ENCODE measurements around the gene AMT.
"Not testable (repeated sequence)": the region's sequence is repeated elsewhere in the genome, so short reads cannot be mapped to it uniquely, and the experiment has no call there.

The AMT gene

GRCh38 chr3:49397470-49397869 lies 24.8 kb downstream of the AMT start:
- H3K79me1 ChIP-seq (ENCODE audit: low read length) = peaks cover 12% of the 10 kb centered on the region
- no peak overlapping the region for H3K9ac ChIP-seq (ENCODE audit: low read length)
- no peak overlapping the region for H2AK5ac ChIP-seq (ENCODE audit: low read length)
- peak; percentile 79 for DNase-seq
- H3K27me3 ChIP-seq (ENCODE audit: insufficient read depth, low read length, poor library complexity) = no peaks in the 10 kb centered on the region
- H4K5ac ChIP-seq (ENCODE audit: low read length) = no peak overlapping the region
- no peak overlapping the region for H2BK15ac ChIP-seq (replicated peaks; ENCODE audit: low read depth)
- peaks cover 83% of the 10 kb centered on the region for H3K79me2 ChIP-seq (ENCODE audit: control insufficient read depth, insufficient read depth, low read length)
- H3K23ac ChIP-seq (ENCODE audit: low read length) = no peak overlapping the region
- no peak overlapping the region for H4K8ac ChIP-seq (ENCODE audit: low read depth, low read length)
- H2BK120ac ChIP-seq (ENCODE audit: low read depth, low read length) = no peak overlapping the region
- no peaks in the 10 kb centered on the region for H3K36me3 ChIP-seq (ENCODE audit: control insufficient read depth, insufficient read depth, low read length)
- no peak overlapping the region for H3K4me3 ChIP-seq (ENCODE audit: low read length)
- H2BK5ac ChIP-seq (ENCODE audit: low read length) = no peak overlapping the region
- H3K27ac ChIP-seq (ENCODE audit: low read depth, low read length) = no peak overlapping the region
- no peak overlapping the region for H3K4ac ChIP-seq (ENCODE audit: low read depth, low read length)
- H3K4me2 ChIP-seq (ENCODE audit: low read length) = no peak overlapping the region
- 100% methylated on average over 1 of the region's 4 CpGs for WGBS (ENCODE audit: extremely low coverage, insufficient coverage, low lambda C conversion rate)
- H3K18ac ChIP-seq (ENCODE audit: low read length) = no peak overlapping the region
- H3K4me1 ChIP-seq (ENCODE audit: control insufficient read depth, low read depth, low read length) = peaks cover 3% of the 10 kb centered on the region
- peak overlapping the region; percentile 8 for H3K56ac ChIP-seq (ENCODE audit: low read length)

- H4K8ac ChIP-seq (ENCODE audit: low read depth, low read length); H3K9ac ChIP-seq (ENCODE audit: low read length); H3K27ac ChIP-seq (ENCODE audit: low read depth, low read length); H2BK120ac ChIP-seq (ENCODE audit: low read depth, low read length); H3K27me3 ChIP-seq (ENCODE audit: insufficient read depth, low read length, poor library complexity); H3K4me1 ChIP-seq (ENCODE audit: control insufficient read depth, low read depth, low read length); H3K18ac ChIP-seq (ENCODE audit: low read length); H3K4ac ChIP-seq (ENCODE audit: low read depth, low read length); H2BK15ac ChIP-seq (replicated peaks; ENCODE audit: low read depth); H2AK5ac ChIP-seq (ENCODE audit: low read length); H3K36me3 ChIP-seq (ENCODE audit: control insufficient read depth, insufficient read depth, low read length); H3K56ac ChIP-seq (ENCODE audit: low read length); DNase-seq; H3K4me2 ChIP-seq (ENCODE audit: low read length); H3K4me3 ChIP-seq (ENCODE audit: low read length); H2BK5ac ChIP-seq (ENCODE audit: low read length); H4K5ac ChIP-seq (ENCODE audit: low read length); H3K23ac ChIP-seq (ENCODE audit: low read length): not testable (repeated sequence)
- Histone ChIP-seq H3K79me2 (ENCODE audit: control insufficient read depth, insufficient read depth, low read length) (peaks cover 80% of the 10 kb centered on the region), H3K79me1 (ENCODE audit: low read length) (peaks cover 17% of the 10 kb centered on the region)
- WGBS (ENCODE audit: extremely low coverage, insufficient coverage, low lambda C conversion rate) = no CpG with 5 or more reads among the region's 10 CpGs
These were observed 31.0 kb downstream of the AMT start for GRCh38 chr3:49391310-49391709.

- Histone ChIP-seq H3K4ac (ENCODE audit: low read depth, low read length) (no peak overlapping the region), H3K27me3 (ENCODE audit: insufficient read depth, low read length, poor library complexity) (no peaks in the 10 kb centered on the region), H3K36me3 (ENCODE audit: control insufficient read depth, insufficient read depth, low read length) (no peaks in the 10 kb centered on the region), H3K18ac (ENCODE audit: low read length) (no peak overlapping the region), H3K79me1 (ENCODE audit: low read length) (peaks cover 15% of the 10 kb centered on the region), H3K56ac (ENCODE audit: low read length) (no peak overlapping the region), H4K8ac (ENCODE audit: low read depth, low read length) (no peak overlapping the region), H3K79me2 (ENCODE audit: control insufficient read depth, insufficient read depth, low read length) (peaks cover 81% of the 10 kb centered on the region), H2BK120ac (ENCODE audit: low read depth, low read length) (no peak overlapping the region), H3K4me2 (ENCODE audit: low read length) (no peak overlapping the region), H2AK5ac (ENCODE audit: low read length) (no peak overlapping the region), H2BK15ac (replicated peaks; ENCODE audit: low read depth) (no peak overlapping the region), H3K9ac (ENCODE audit: low read length) (no peak overlapping the region), H3K23ac (ENCODE audit: low read length) (no peak overlapping the region), H4K5ac (ENCODE audit: low read length) (no peak overlapping the region), H3K4me1 (ENCODE audit: control insufficient read depth, low read depth, low read length) (no peaks in the 10 kb centered on the region), H2BK5ac (ENCODE audit: low read length) (no peak overlapping the region), H3K27ac (ENCODE audit: low read depth, low read length) (no peak overlapping the region), H3K4me3 (ENCODE audit: low read length) (no peak overlapping the region)
- DNase-seq = no peak
- WGBS (ENCODE audit: extremely low coverage, insufficient coverage, low lambda C conversion rate) = no CpG with 5 or more reads among the region's 6 CpGs
These were observed 33.0 kb downstream of the AMT start for GRCh38 chr3:49389297-49389696.

- H4K8ac ChIP-seq (ENCODE audit: low read depth, low read length) = no peak overlapping the region
- WGBS (ENCODE audit: extremely low coverage, insufficient coverage, low lambda C conversion rate) = no CpG with 5 or more reads among the region's 1 CpG
These were observed 33.9 kb downstream of the AMT start for GRCh38 chr3:49388289-49388820.

GRCh38 chr3:49387721-49388120 lies 34.6 kb downstream of the AMT start:
- H3K18ac ChIP-seq (ENCODE audit: low read length) = no peak overlapping the region
- no peak overlapping the region for H3K4ac ChIP-seq (ENCODE audit: low read depth, low read length)
- H3K56ac ChIP-seq (ENCODE audit: low read length) = no peak overlapping the region
- no peak overlapping the region for H2AK5ac ChIP-seq (ENCODE audit: low read length)
- H3K4me1 ChIP-seq (ENCODE audit: control insufficient read depth, low read depth, low read length) = no peaks in the 10 kb centered on the region
- no peak overlapping the region for H3K23ac ChIP-seq (ENCODE audit: low read length)
- H3K27me3 ChIP-seq (ENCODE audit: insufficient read depth, low read length, poor library complexity) = no peaks in the 10 kb centered on the region
- WGBS (ENCODE audit: extremely low coverage, insufficient coverage, low lambda C conversion rate) = no CpG with 5 or more reads among the region's 2 CpGs
- H2BK5ac ChIP-seq (ENCODE audit: low read length) = no peak overlapping the region
- DNase-seq = no peak
- peaks cover 14% of the 10 kb centered on the region for H3K79me1 ChIP-seq (ENCODE audit: low read length)
- H3K27ac ChIP-seq (ENCODE audit: low read depth, low read length) = no peak overlapping the region
- H2BK120ac ChIP-seq (ENCODE audit: low read depth, low read length) = no peak overlapping the region
- no peak overlapping the region for H2BK15ac ChIP-seq (replicated peaks; ENCODE audit: low read depth)
- H3K9ac ChIP-seq (ENCODE audit: low read length) = no peak overlapping the region
- H4K8ac ChIP-seq (ENCODE audit: low read depth, low read length) = no peak overlapping the region
- H4K5ac ChIP-seq (ENCODE audit: low read length) = no peak overlapping the region
- no peak overlapping the region for H3K4me3 ChIP-seq (ENCODE audit: low read length)
- no peaks in the 10 kb centered on the region for H3K36me3 ChIP-seq (ENCODE audit: control insufficient read depth, insufficient read depth, low read length)
- H3K79me2 ChIP-seq (ENCODE audit: control insufficient read depth, insufficient read depth, low read length) = peaks cover 83% of the 10 kb centered on the region
- no peak overlapping the region for H3K4me2 ChIP-seq (ENCODE audit: low read length)

More at GRCh38 chr3:49388289-49388820, 33.9 kb downstream of the AMT start:
- H3K79me2 ChIP-seq (ENCODE audit: control insufficient read depth, insufficient read depth, low read length) = peaks cover 85% of the 10 kb centered on the region
- no peak overlapping the region for H3K4me3 ChIP-seq (ENCODE audit: low read length)
- peaks cover 17% of the 10 kb centered on the region for H3K79me1 ChIP-seq (ENCODE audit: low read length)
- no peaks in the 10 kb centered on the region for H3K4me1 ChIP-seq (ENCODE audit: control insufficient read depth, low read depth, low read length)
- H2BK5ac ChIP-seq (ENCODE audit: low read length) = no peak overlapping the region
- H3K27ac ChIP-seq (ENCODE audit: low read depth, low read length) = no peak overlapping the region
- no peak overlapping the region for H3K4me2 ChIP-seq (ENCODE audit: low read length)
- H2BK120ac ChIP-seq (ENCODE audit: low read depth, low read length) = no peak overlapping the region
- H3K23ac ChIP-seq (ENCODE audit: low read length) = no peak overlapping the region
- H4K5ac ChIP-seq (ENCODE audit: low read length) = no peak overlapping the region
- no peak overlapping the region for H3K9ac ChIP-seq (ENCODE audit: low read length)
- no peaks in the 10 kb centered on the region for H3K27me3 ChIP-seq (ENCODE audit: insufficient read depth, low read length, poor library complexity)
- H3K4ac ChIP-seq (ENCODE audit: low read depth, low read length) = no peak overlapping the region
- DNase-seq = no peak
- no peaks in the 10 kb centered on the region for H3K36me3 ChIP-seq (ENCODE audit: control insufficient read depth, insufficient read depth, low read length)
- H2BK15ac ChIP-seq (replicated peaks; ENCODE audit: low read depth) = no peak overlapping the region
- no peak overlapping the region for H2AK5ac ChIP-seq (ENCODE audit: low read length)
- no peak overlapping the region for H3K18ac ChIP-seq (ENCODE audit: low read length)
- H3K56ac ChIP-seq (ENCODE audit: low read length) = no peak overlapping the region

- no CpG with 5 or more reads among the region's 11 CpGs for WGBS (ENCODE audit: extremely low coverage, insufficient coverage, low lambda C conversion rate)
- no peak overlapping the region for H3K4me2 ChIP-seq (ENCODE audit: low read length)
- no peak overlapping the region for H2BK120ac ChIP-seq (ENCODE audit: low read depth, low read length)
- H3K4me3 ChIP-seq (ENCODE audit: low read length) = no peak overlapping the region
- H3K56ac ChIP-seq (ENCODE audit: low read length) = no peak overlapping the region
- no peak overlapping the region for H4K5ac ChIP-seq (ENCODE audit: low read length)
- H3K9ac ChIP-seq (ENCODE audit: low read length) = no peak overlapping the region
- H3K4ac ChIP-seq (ENCODE audit: low read depth, low read length) = no peak overlapping the region
- H3K27ac ChIP-seq (ENCODE audit: low read depth, low read length) = no peak overlapping the region
- H3K36me3 ChIP-seq (ENCODE audit: control insufficient read depth, insufficient read depth, low read length) = no peaks in the 10 kb centered on the region
- H2BK5ac ChIP-seq (ENCODE audit: low read length) = no peak overlapping the region
- H3K23ac ChIP-seq (ENCODE audit: low read length) = no peak overlapping the region
- no peaks in the 10 kb centered on the region for H3K27me3 ChIP-seq (ENCODE audit: insufficient read depth, low read length, poor library complexity)
- no peak overlapping the region for H3K18ac ChIP-seq (ENCODE audit: low read length)
- H2AK5ac ChIP-seq (ENCODE audit: low read length) = no peak overlapping the region
- no peak for DNase-seq
- peaks cover 79% of the 10 kb centered on the region for H3K79me2 ChIP-seq (ENCODE audit: control insufficient read depth, insufficient read depth, low read length)
- no peak overlapping the region for H2BK15ac ChIP-seq (replicated peaks; ENCODE audit: low read depth)
- H3K79me1 ChIP-seq (ENCODE audit: low read length) = peaks cover 10% of the 10 kb centered on the region
- no peak overlapping the region for H4K8ac ChIP-seq (ENCODE audit: low read depth, low read length)
- H3K4me1 ChIP-seq (ENCODE audit: control insufficient read depth, low read depth, low read length) = no peaks in the 10 kb centered on the region
These were observed 36.1 kb downstream of the AMT start for GRCh38 chr3:49386056-49386756.
